IMR-90 (cell line): ENCODE results near the gene RILPL2. TPM values are rescaled to one million over a fixed set of nuclear protein-coding genes. Genes with fewer than 3 reads are reported as not detected.
"Not testable (repeated sequence)": the region's sequence is repeated elsewhere in the genome, so short reads cannot be mapped to it uniquely, and the experiment has no call there.

ENCODE experiments used
- ATAC-seq: fragments of 200-7000 bp; cut with Tn5 transposase; 2 replicates; pipeline ENCODE4 v1.9.1; 2020; ENCODE audit warnings: low read depth, mild to moderate bottlenecking, moderate library complexity
- BruUV-seq: library from RNA; stranded (reverse); fragments of 400-500 nt; replicated peaks from 2 replicates; lab custom pipeline; 2021; lab: Mats Ljungman, UMichigan
- CTCF ChIA-PET: fragments of 300-600 bp; formaldehyde crosslinking; extraction: SDS; loops from one replicate; lab custom pipeline; 2021; ENCODE audit warnings: antibody characterized with exemption; lab: Yijun Ruan, JAX
- POLR2A ChIA-PET: fragments of 300-600 bp; sonication (Branson Sonifier 250); formaldehyde crosslinking; loops from one replicate; lab custom pipeline; 2022; ENCODE audit warnings: antibody characterized with exemption; ENCODE audit not compliant: unreplicated experiment; lab: Charles Lee
- DNase-seq: peaks from one replicate; pipeline ENCODE4 v3.0.0; 2013
- H2AFZ ChIP-seq: replicated peaks from 2 replicates; pipeline ENCODE3; 2013; ENCODE audit warnings: low read length, mild to moderate bottlenecking; ENCODE audit not compliant: poor library complexity
- H2AK5ac ChIP-seq: 2 replicates; pipeline ENCODE4 v1.6.1; 2013; ENCODE audit warnings: low read depth, low read length, inconsistent platforms
- H2AK9ac ChIP-seq: replicated peaks from 2 replicates; pipeline ENCODE3; 2013; ENCODE audit warnings: mild to moderate bottlenecking, low read depth, low read length, moderate library complexity; ENCODE audit not compliant: poor library complexity
- H2BK120ac ChIP-seq: 2 replicates; pipeline ENCODE4 v1.6.1; 2013; ENCODE audit warnings: low read depth, low read length, inconsistent platforms
- H2BK15ac ChIP-seq: 3 replicates; pipeline ENCODE4 v1.6.1; 2013; ENCODE audit warnings: low read depth, low read length, inconsistent platforms
- H2BK20ac ChIP-seq: 2 replicates; pipeline ENCODE4 v1.6.1; 2013; ENCODE audit warnings: low read depth, mild to moderate bottlenecking, inconsistent platforms, low read length, moderate library complexity
- H2BK5ac ChIP-seq: 2 replicates; pipeline ENCODE4 v1.6.1; 2013; ENCODE audit warnings: mild to moderate bottlenecking, low read depth, low read length, inconsistent platforms; ENCODE audit not compliant: poor library complexity, severe bottlenecking
- H3K14ac ChIP-seq: replicated peaks from 2 replicates; pipeline ENCODE4 v1.6.1; 2013; ENCODE audit warnings: low read depth, low read length, inconsistent platforms
- H3K18ac ChIP-seq: 2 replicates; pipeline ENCODE4 v1.6.1; 2013; ENCODE audit warnings: low read depth, low read length, control low read depth
- H3K23ac ChIP-seq: 2 replicates; pipeline ENCODE4 v1.6.1; 2013; ENCODE audit warnings: low read depth, low read length, inconsistent platforms
- H3K27ac ChIP-seq: 2 replicates; pipeline ENCODE4 v1.5.1; 2013; ENCODE audit warnings: mild to moderate bottlenecking, control low read depth, low read length; ENCODE audit not compliant: insufficient read depth
- H3K27me3 ChIP-seq: 2 replicates; pipeline ENCODE4 v1.6.1; 2013; ENCODE audit warnings: low read length; ENCODE audit not compliant: control insufficient read depth, insufficient read depth
- H3K36me3 ChIP-seq: 2 replicates; pipeline ENCODE4 v1.6.1; 2013; ENCODE audit warnings: low read length, mixed read lengths; ENCODE audit not compliant: control insufficient read depth, insufficient read depth
- H3K4ac ChIP-seq: 2 replicates; pipeline ENCODE4 v1.6.1; 2013; ENCODE audit warnings: low read depth, low read length, inconsistent platforms
- H3K4me1 ChIP-seq: 2 replicates; pipeline ENCODE4 v1.6.1; 2013; ENCODE audit warnings: low read length, mixed read lengths; ENCODE audit not compliant: control insufficient read depth, insufficient read depth
- H3K4me2 ChIP-seq: 2 replicates; pipeline ENCODE4 v1.6.1; 2013; ENCODE audit warnings: low read depth, mild to moderate bottlenecking, control low read depth, low read length, moderate library complexity
- H3K4me3 ChIP-seq: 2 replicates; pipeline ENCODE4 v1.5.1; 2013; ENCODE audit warnings: low read depth, mild to moderate bottlenecking, control low read depth, low read length, moderate library complexity; ENCODE audit not compliant: insufficient read depth
- H3K56ac ChIP-seq: 2 replicates; pipeline ENCODE4 v1.6.1; 2013; ENCODE audit warnings: low read length, inconsistent platforms; ENCODE audit not compliant: insufficient read depth; ENCODE audit errors: extremely low read depth
- H3K79me1 ChIP-seq, 2 experiments: 2 replicates each; pipeline ENCODE4 v1.6.1; 2013; ENCODE audit warnings: low read length in 2 of 2, inconsistent platforms in 1 of 2, low read depth in 1 of 2
- H3K9ac ChIP-seq: 2 replicates; pipeline ENCODE4 v1.6.1; 2013; ENCODE audit warnings: low read depth, low read length, control low read depth
- H3K9me1 ChIP-seq: 2 replicates; pipeline ENCODE4 v1.6.1; 2013; ENCODE audit warnings: low read length, inconsistent platforms; ENCODE audit not compliant: insufficient read depth
- H3K9me3 ChIP-seq: 2 replicates; pipeline ENCODE4 v1.6.1; 2013; ENCODE audit warnings: low read length; ENCODE audit not compliant: control insufficient read depth, insufficient read depth
- H4K20me1 ChIP-seq: 2 replicates; pipeline ENCODE4 v1.6.1; 2013; ENCODE audit warnings: low read length, inconsistent platforms; ENCODE audit not compliant: insufficient read depth
- H4K5ac ChIP-seq: 2 replicates; pipeline ENCODE4 v1.6.1; 2013; ENCODE audit warnings: mild to moderate bottlenecking, low read depth, low read length, control low read depth
- H4K8ac ChIP-seq, 2 experiments: 2 replicates each; pipeline ENCODE4 v1.6.1; 2013; ENCODE audit warnings: low read depth in 2 of 2, low read length in 2 of 2, control low read depth in 1 of 2, inconsistent platforms in 1 of 2
- H4K91ac ChIP-seq: 2 replicates; pipeline ENCODE4 v1.6.1; 2013; ENCODE audit warnings: low read depth, low read length, inconsistent platforms; ENCODE audit not compliant: insufficient read depth
- WGBS, 2 experiments: methylation state at CpG; one replicate each; pipeline versions ENCODE4 v1.1.5 to v1.1.7; 2013; ENCODE audit warnings: missing lambda C conversion rate in 2 of 2; ENCODE audit not compliant: insufficient read length in 1 of 2; ENCODE audit errors: extremely low coverage in 2 of 2; 5-methylcytosine and 5-hydroxymethylcytosine counted together
- dilution Hi-C: fragments of 300-500 bp; cut with HindIII; formaldehyde crosslinking; loops from one replicate; pipeline ENCODE4 v1.14.3; 2018; ENCODE audit warnings: low sequenced_read_pairs; ENCODE audit not compliant: unreplicated experiment
- in situ Hi-C: fragments of 300-500 bp; cut with MboI; formaldehyde crosslinking; loops from 3 replicates; pipeline ENCODE4 v1.14.3; 2019; ENCODE audit warnings: low sequenced_read_pairs, inconsistent platforms, mixed read lengths
- intact Hi-C: fragments of 100-400 bp; cut with micrococcal nuclease; formaldehyde crosslinking; loops from 2 replicates; pipeline ENCODE4 v1.10.0; 2022
- polyA plus RNA-seq, 3 experiments: library from polyadenylated mRNA; depleted of rRNA; stranded (reverse); fragments of >200 nt; gene quantifications; 2 replicates each; pipeline ENCODE4 v1.2.3, GENCODE V29; 2012; ENCODE audit warnings: low replicate concordance in 1 of 3
- total RNA-seq: library from RNA; depleted of rRNA; stranded (reverse); fragments of >200 nt; gene quantifications from 2 replicates; pipeline ENCODE4 v1.2.3, GENCODE V29; 2012

Gene RILPL2
- total and polyA plus RNA-seq, 2 of the 4 experiments (the other 2 are of a cell fraction): 1.8 to 2.2 TPM

DNA sequence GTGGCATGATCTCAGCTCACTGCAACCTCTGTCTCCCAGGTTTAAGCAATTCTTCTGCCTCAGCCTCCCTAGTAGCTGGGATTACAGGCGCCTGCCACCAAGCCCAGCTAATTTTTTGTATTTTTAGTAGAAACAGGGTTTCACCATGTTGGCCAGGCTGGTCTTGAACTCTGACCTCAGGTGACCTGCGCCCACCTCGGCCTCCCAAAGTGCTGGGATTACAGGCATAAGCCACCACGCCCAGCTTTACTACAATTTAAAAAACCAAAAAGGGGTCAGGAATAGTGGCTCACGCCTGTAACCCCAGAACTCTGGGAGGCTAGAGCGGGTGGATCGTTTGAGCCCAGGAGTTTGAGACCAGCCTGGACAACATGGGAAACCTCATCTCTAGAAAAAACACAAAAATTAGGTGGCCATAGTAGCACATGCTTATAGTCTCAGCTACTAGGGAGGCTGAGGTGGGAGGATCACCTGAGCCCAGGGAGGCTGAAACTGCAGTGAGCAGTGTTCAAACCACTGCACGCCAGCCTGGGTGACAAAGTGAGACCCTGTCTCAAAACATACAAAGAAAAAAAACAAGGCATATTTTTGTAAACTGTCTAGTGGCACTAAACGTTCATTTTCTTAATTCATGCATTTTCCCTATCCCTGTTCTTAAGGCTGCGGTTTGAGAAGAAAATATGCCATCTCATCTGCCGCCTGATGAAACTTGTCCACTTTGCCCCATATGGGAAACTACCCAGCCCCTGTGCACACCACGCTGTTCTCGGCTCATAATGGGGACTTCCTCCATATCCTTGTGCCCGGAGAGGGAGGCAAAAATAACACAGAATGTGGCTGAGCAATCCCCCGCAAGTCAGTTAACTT lies 4.3 kb downstream of the RILPL2 start:
- H3K23ac ChIP-seq, H3K9me1 ChIP-seq, H3K14ac ChIP-seq, H3K56ac ChIP-seq, CTCF ChIA-PET, H3K4me2 ChIP-seq, H4K5ac ChIP-seq, H2BK20ac ChIP-seq, ATAC-seq, H4K8ac ChIP-seq, H3K27me3 ChIP-seq, H2BK120ac ChIP-seq, H3K9me3 ChIP-seq, H2BK5ac ChIP-seq, H4K91ac ChIP-seq, H3K27ac ChIP-seq, H2AFZ ChIP-seq, H3K9ac ChIP-seq, H2BK15ac ChIP-seq, H3K4ac ChIP-seq, BruUV-seq, in situ Hi-C loops, H3K4me3 ChIP-seq, H3K18ac ChIP-seq, H2AK5ac ChIP-seq, H3K4me1 ChIP-seq, H3K36me3 ChIP-seq, H4K20me1 ChIP-seq, DNase-seq, H2AK9ac ChIP-seq, dilution Hi-C loops: not testable (repeated sequence)
- H3K79me1 ChIP-seq: peaks cover 8 to 22% of the 10 kb centered on the region in 2 experiments; a peak in 3 of 4 replicates
- 40% methylated on average over 1 of the region's 15 CpGs; no CpG with 5 or more reads in 1 of the 2 experiments for WGBS, 2 experiments
- POLR2A ChIA-PET: interaction anchor here (1.1 kb wide), 1 partner anchor 12 kb away, joined by 20 read pairs; no protein-coding TSS in a partner anchor
- intact Hi-C loops: loop anchor here (5.0 kb wide), 1 partner anchor 40 kb away; no protein-coding TSS in a partner anchor

GRCh38 chr12:123429101-123429500 lies 7.4 kb downstream of the RILPL2 start:
- H4K20me1 ChIP-seq, H2AK5ac ChIP-seq, BruUV-seq: not testable (repeated sequence)

More at GRCh38 chr12:123429101-123429500, 7.4 kb downstream of the RILPL2 start:
- in situ Hi-C loops, H4K5ac ChIP-seq, H2AK9ac ChIP-seq, intact Hi-C loops, H2BK120ac ChIP-seq, H3K4me2 ChIP-seq, H3K4me3 ChIP-seq, H2BK15ac ChIP-seq, H3K79me1 ChIP-seq, H3K4ac ChIP-seq, H3K14ac ChIP-seq, H2BK5ac ChIP-seq, H3K56ac ChIP-seq, CTCF ChIA-PET, H3K4me1 ChIP-seq, H3K27me3 ChIP-seq, H2BK20ac ChIP-seq, H2AFZ ChIP-seq, H3K9ac ChIP-seq, dilution Hi-C loops, H3K18ac ChIP-seq, H4K8ac ChIP-seq, H3K9me3 ChIP-seq, H3K27ac ChIP-seq, DNase-seq, ATAC-seq, H3K23ac ChIP-seq, H3K9me1 ChIP-seq, H4K91ac ChIP-seq: not testable (repeated sequence)
- H3K36me3 ChIP-seq: peaks cover 14% of the 10 kb centered on the region
- POLR2A ChIA-PET: interaction anchor here (0.7 kb wide), 1 partner anchor 155 kb away, joined by 3 read pairs; no protein-coding TSS in a partner anchor
- 100% methylated on average over 5 of the region's 8 CpGs; no CpG with 5 or more reads in 1 of the 2 experiments for whole genome bisulfite sequencing, 2 experiments
